IMR-90 (cell line): Measurements from ENCODE around the gene DAAM2. TPM values are rescaled to one million over a fixed set of nuclear protein-coding genes. Genes with fewer than 3 reads are reported as not detected.

Experiments used
- ATAC-seq: fragments of 200-7000 bp; cut with Tn5 transposase; 2 replicates; pipeline ENCODE4 v1.9.1; 2020; ENCODE audit warnings: low read depth, mild to moderate bottlenecking, moderate library complexity
- BruUV-seq: library from RNA; stranded (reverse); fragments of 400-500 nt; replicated peaks from 2 replicates; lab custom pipeline; 2021; lab: Mats Ljungman, UMichigan
- CTCF ChIA-PET: fragments of 300-600 bp; formaldehyde crosslinking; extraction: SDS; loops from one replicate; lab custom pipeline; 2021; ENCODE audit warnings: antibody characterized with exemption; lab: Yijun Ruan, JAX
- POLR2A ChIA-PET: fragments of 300-600 bp; sonication (Branson Sonifier 250); formaldehyde crosslinking; loops from one replicate; lab custom pipeline; 2022; ENCODE audit warnings: antibody characterized with exemption; ENCODE audit not compliant: unreplicated experiment; lab: Charles Lee
- DNase-seq: peaks from one replicate; pipeline ENCODE4 v3.0.0; 2013
- H2AFZ ChIP-seq: replicated peaks from 2 replicates; pipeline ENCODE3; 2013; ENCODE audit warnings: low read length, mild to moderate bottlenecking; ENCODE audit not compliant: poor library complexity
- H2AK5ac ChIP-seq: 2 replicates; pipeline ENCODE4 v1.6.1; 2013; ENCODE audit warnings: low read depth, low read length, inconsistent platforms
- H2AK9ac ChIP-seq: replicated peaks from 2 replicates; pipeline ENCODE3; 2013; ENCODE audit warnings: mild to moderate bottlenecking, low read depth, low read length, moderate library complexity; ENCODE audit not compliant: poor library complexity
- H2BK120ac ChIP-seq: 2 replicates; pipeline ENCODE4 v1.6.1; 2013; ENCODE audit warnings: low read depth, low read length, inconsistent platforms
- H2BK15ac ChIP-seq: 3 replicates; pipeline ENCODE4 v1.6.1; 2013; ENCODE audit warnings: low read depth, low read length, inconsistent platforms
- H2BK20ac ChIP-seq: 2 replicates; pipeline ENCODE4 v1.6.1; 2013; ENCODE audit warnings: low read depth, mild to moderate bottlenecking, inconsistent platforms, low read length, moderate library complexity
- H2BK5ac ChIP-seq: 2 replicates; pipeline ENCODE4 v1.6.1; 2013; ENCODE audit warnings: mild to moderate bottlenecking, low read depth, low read length, inconsistent platforms; ENCODE audit not compliant: poor library complexity, severe bottlenecking
- H3K14ac ChIP-seq: replicated peaks from 2 replicates; pipeline ENCODE4 v1.6.1; 2013; ENCODE audit warnings: low read depth, low read length, inconsistent platforms
- H3K18ac ChIP-seq: 2 replicates; pipeline ENCODE4 v1.6.1; 2013; ENCODE audit warnings: low read depth, low read length, control low read depth
- H3K23ac ChIP-seq: 2 replicates; pipeline ENCODE4 v1.6.1; 2013; ENCODE audit warnings: low read depth, low read length, inconsistent platforms
- H3K27ac ChIP-seq: 2 replicates; pipeline ENCODE4 v1.5.1; 2013; ENCODE audit warnings: mild to moderate bottlenecking, control low read depth, low read length; ENCODE audit not compliant: insufficient read depth
- H3K27me3 ChIP-seq: 2 replicates; pipeline ENCODE4 v1.6.1; 2013; ENCODE audit warnings: low read length; ENCODE audit not compliant: control insufficient read depth, insufficient read depth
- H3K36me3 ChIP-seq: 2 replicates; pipeline ENCODE4 v1.6.1; 2013; ENCODE audit warnings: low read length, mixed read lengths; ENCODE audit not compliant: control insufficient read depth, insufficient read depth
- H3K4ac ChIP-seq: 2 replicates; pipeline ENCODE4 v1.6.1; 2013; ENCODE audit warnings: low read depth, low read length, inconsistent platforms
- H3K4me1 ChIP-seq: 2 replicates; pipeline ENCODE4 v1.6.1; 2013; ENCODE audit warnings: low read length, mixed read lengths; ENCODE audit not compliant: control insufficient read depth, insufficient read depth
- H3K4me2 ChIP-seq: 2 replicates; pipeline ENCODE4 v1.6.1; 2013; ENCODE audit warnings: low read depth, mild to moderate bottlenecking, control low read depth, low read length, moderate library complexity
- H3K4me3 ChIP-seq: 2 replicates; pipeline ENCODE4 v1.5.1; 2013; ENCODE audit warnings: low read depth, mild to moderate bottlenecking, control low read depth, low read length, moderate library complexity; ENCODE audit not compliant: insufficient read depth
- H3K56ac ChIP-seq: 2 replicates; pipeline ENCODE4 v1.6.1; 2013; ENCODE audit warnings: low read length, inconsistent platforms; ENCODE audit not compliant: insufficient read depth; ENCODE audit errors: extremely low read depth
- H3K79me1 ChIP-seq, 2 experiments: 2 replicates each; pipeline ENCODE4 v1.6.1; 2013; ENCODE audit warnings: low read length in 2 of 2, inconsistent platforms in 1 of 2, low read depth in 1 of 2
- H3K9ac ChIP-seq: 2 replicates; pipeline ENCODE4 v1.6.1; 2013; ENCODE audit warnings: low read depth, low read length, control low read depth
- H3K9me1 ChIP-seq: 2 replicates; pipeline ENCODE4 v1.6.1; 2013; ENCODE audit warnings: low read length, inconsistent platforms; ENCODE audit not compliant: insufficient read depth
- H3K9me3 ChIP-seq: 2 replicates; pipeline ENCODE4 v1.6.1; 2013; ENCODE audit warnings: low read length; ENCODE audit not compliant: control insufficient read depth, insufficient read depth
- H4K20me1 ChIP-seq: 2 replicates; pipeline ENCODE4 v1.6.1; 2013; ENCODE audit warnings: low read length, inconsistent platforms; ENCODE audit not compliant: insufficient read depth
- H4K5ac ChIP-seq: 2 replicates; pipeline ENCODE4 v1.6.1; 2013; ENCODE audit warnings: mild to moderate bottlenecking, low read depth, low read length, control low read depth
- H4K8ac ChIP-seq, 2 experiments: 2 replicates each; pipeline ENCODE4 v1.6.1; 2013; ENCODE audit warnings: low read depth in 2 of 2, low read length in 2 of 2, control low read depth in 1 of 2, inconsistent platforms in 1 of 2
- H4K91ac ChIP-seq: 2 replicates; pipeline ENCODE4 v1.6.1; 2013; ENCODE audit warnings: low read depth, low read length, inconsistent platforms; ENCODE audit not compliant: insufficient read depth
- CEBPB ChIP-seq: IDR thresholded peaks from 2 replicates; pipeline ENCODE4 v1.6.1; 2012; ENCODE audit warnings: low read depth, low read length, improper control_type of control experiment
- CHD1 ChIP-seq: IDR thresholded peaks from 2 replicates; pipeline ENCODE4 v1.6.1; 2012; ENCODE audit warnings: low read depth, low read length, improper control_type of control experiment
- FOS ChIP-seq: fragments of 150-350 bp; IDR thresholded peaks from 2 replicates; pipeline ENCODE4 v1.6.1; 2016; ENCODE audit warnings: low read depth, low read length
- MAFK ChIP-seq: IDR thresholded peaks from 2 replicates; pipeline ENCODE4 v1.6.1; 2012; ENCODE audit warnings: low read depth, low read length, improper control_type of control experiment
- USF2 ChIP-seq: fragments of 150-350 bp; IDR thresholded peaks from 2 replicates; pipeline ENCODE4 v1.6.1; 2017; ENCODE audit warnings: mild to moderate bottlenecking, antibody characterized with exemption, low read length, low read depth
- WGBS, 2 experiments: methylation state at CpG; one replicate each; pipeline versions ENCODE4 v1.1.5 to v1.1.7; 2013; ENCODE audit warnings: missing lambda C conversion rate in 2 of 2; ENCODE audit not compliant: insufficient read length in 1 of 2; ENCODE audit errors: extremely low coverage in 2 of 2; 5-methylcytosine and 5-hydroxymethylcytosine counted together
- dilution Hi-C: fragments of 300-500 bp; cut with HindIII; formaldehyde crosslinking; loops from one replicate; pipeline ENCODE4 v1.14.3; 2018; ENCODE audit warnings: low sequenced_read_pairs; ENCODE audit not compliant: unreplicated experiment
- in situ Hi-C: fragments of 300-500 bp; cut with MboI; formaldehyde crosslinking; loops from 3 replicates; pipeline ENCODE4 v1.14.3; 2019; ENCODE audit warnings: low sequenced_read_pairs, inconsistent platforms, mixed read lengths
- intact Hi-C: fragments of 100-400 bp; cut with micrococcal nuclease; formaldehyde crosslinking; loops from 2 replicates; pipeline ENCODE4 v1.10.0; 2022
- polyA plus RNA-seq, 3 experiments: library from polyadenylated mRNA; depleted of rRNA; stranded (reverse); fragments of >200 nt; gene quantifications; 2 replicates each; pipeline ENCODE4 v1.2.3, GENCODE V29; 2012; ENCODE audit warnings: low replicate concordance in 1 of 3
- total RNA-seq: library from RNA; depleted of rRNA; stranded (reverse); fragments of >200 nt; gene quantifications from 2 replicates; pipeline ENCODE4 v1.2.3, GENCODE V29; 2012
- TF ChIP-seq, protein P1 (sequence below): conservative IDR thresholded peaks from 2 replicates; pipeline ENCODE4 v1.5.1; 2012; ENCODE audit warnings: mild to moderate bottlenecking, low read depth, low read length, improper control_type of control experiment

The DAAM2 gene
- total and polyA plus RNA-seq, 2 of the 4 experiments (the other 2 are of a cell fraction) = 11.2 to 12.9 TPM

- ATAC-seq (no peak), DNase-seq (no peak)
- no peak overlapping the region for H4K91ac ChIP-seq
- no peaks in the 10 kb centered on the region for H3K9me3 ChIP-seq
- intact Hi-C loops = loop anchor here (10.0 kb wide), 1 partner anchor 333 kb away; no protein-coding TSS in a partner anchor
- H3K14ac ChIP-seq = no peak overlapping the region
- no peaks in the 10 kb centered on the region for H3K27me3 ChIP-seq
- no peak overlapping the region for H3K4me2 ChIP-seq
- dilution Hi-C loops = no loop called here
- 80% methylated on average over 1 of the region's 3 CpGs; no CpG with 5 or more reads in 1 of the 2 experiments for WGBS, 2 experiments
- no peak overlapping the region for H3K4ac ChIP-seq
- H3K36me3 ChIP-seq = peaks cover 21% of the 10 kb centered on the region; the same call in 1 of the 2 replicates
- no peak overlapping the region for H3K18ac ChIP-seq
- H3K79me1 ChIP-seq = no peaks in the 10 kb centered on the region
- H2BK20ac ChIP-seq = no peak overlapping the region
- POLR2A ChIA-PET = interaction anchor here (0.5 kb wide), 1 partner anchor 375 kb away, joined by 3 read pairs; no protein-coding TSS in a partner anchor
- no peak overlapping the region for H2AK5ac ChIP-seq
- CTCF ChIA-PET = no interaction called here
- BruUV-seq = no TSS peak
- H3K4me1 ChIP-seq = no peaks in the 10 kb centered on the region
- in situ Hi-C loops = no loop called here
- H3K9ac ChIP-seq = no peak overlapping the region
- H2BK5ac ChIP-seq = no peak overlapping the region
- no peak overlapping the region for H2AK9ac ChIP-seq
- no peak overlapping the region for H4K8ac ChIP-seq
- no peaks in the 10 kb centered on the region; the same call in 1 of the 2 replicates for H3K9me1 ChIP-seq
- H3K4me3 ChIP-seq = no peak overlapping the region
- H4K5ac ChIP-seq = no peak overlapping the region
- no peak overlapping the region for H3K23ac ChIP-seq
- TF ChIP-seq USF2 (no peak), CEBPB (no peak), MAFK (no peak), CHD1 (no peak), FOS (no peak)
- TF ChIP-seq, protein P1, sequence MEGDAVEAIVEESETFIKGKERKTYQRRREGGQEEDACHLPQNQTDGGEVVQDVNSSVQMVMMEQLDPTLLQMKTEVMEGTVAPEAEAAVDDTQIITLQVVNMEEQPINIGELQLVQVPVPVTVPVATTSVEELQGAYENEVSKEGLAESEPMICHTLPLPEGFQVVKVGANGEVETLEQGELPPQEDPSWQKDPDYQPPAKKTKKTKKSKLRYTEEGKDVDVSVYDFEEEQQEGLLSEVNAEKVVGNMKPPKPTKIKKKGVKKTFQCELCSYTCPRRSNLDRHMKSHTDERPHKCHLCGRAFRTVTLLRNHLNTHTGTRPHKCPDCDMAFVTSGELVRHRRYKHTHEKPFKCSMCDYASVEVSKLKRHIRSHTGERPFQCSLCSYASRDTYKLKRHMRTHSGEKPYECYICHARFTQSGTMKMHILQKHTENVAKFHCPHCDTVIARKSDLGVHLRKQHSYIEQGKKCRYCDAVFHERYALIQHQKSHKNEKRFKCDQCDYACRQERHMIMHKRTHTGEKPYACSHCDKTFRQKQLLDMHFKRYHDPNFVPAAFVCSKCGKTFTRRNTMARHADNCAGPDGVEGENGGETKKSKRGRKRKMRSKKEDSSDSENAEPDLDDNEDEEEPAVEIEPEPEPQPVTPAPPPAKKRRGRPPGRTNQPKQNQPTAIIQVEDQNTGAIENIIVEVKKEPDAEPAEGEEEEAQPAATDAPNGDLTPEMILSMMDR = no peak
- no peak overlapping the region for H3K27ac ChIP-seq
- no peaks in the 10 kb centered on the region for H4K20me1 ChIP-seq
- no peak overlapping the region for H2BK15ac ChIP-seq
- no peak overlapping the region for H3K56ac ChIP-seq
- no peak overlapping the region for H2BK120ac ChIP-seq
- H2AFZ ChIP-seq = no peak overlapping the region
Observed at GRCh38 chr6:39897698-39898097, 105.5 kb downstream of the DAAM2 start.
